WTC11 (cell line): Measurements from ENCODE around the gene AMBP. TPM values are rescaled to one million over a fixed set of nuclear protein-coding genes. Genes with fewer than 3 reads are reported as not detected.
A peak's percentile ranks its signal among the peaks of the same experiment; 100 is the strongest.

Source experiments
- ATAC-seq: fragments of 200-7000 bp; cut with Tn5 transposase; 2 replicates; pipeline ENCODE4 v1.10.0; 2021; ENCODE audit warnings: mild to moderate bottlenecking, moderate library complexity
- CTCF ChIA-PET: fragments of 300-600 bp; sonication (Branson Sonifier 250); formaldehyde crosslinking; loops from one replicate; lab custom pipeline; 2021; ENCODE audit warnings: antibody characterized with exemption; lab: Charles Lee
- POLR2A ChIA-PET: fragments of 350-600 bp; sonication (Branson Sonifier 250); formaldehyde crosslinking; loops from one replicate; lab custom pipeline; 2021; ENCODE audit warnings: antibody characterized with exemption; lab: Charles Lee
- DNase-seq: peaks from one replicate; pipeline ENCODE4 v3.0.0; 2021; ENCODE audit warnings: low spot score
- H3K27ac Mint-ChIP-seq: 2 replicates; pipeline ENCODE4 v1.8.0; 2021; ENCODE audit warnings: mixed read lengths
- H3K27me3 Mint-ChIP-seq: 2 replicates; pipeline ENCODE4 v1.8.0; 2021; ENCODE audit warnings: low read depth, mild to moderate bottlenecking, moderate library complexity, mixed read lengths
- H3K36me3 Mint-ChIP-seq: 2 replicates; pipeline ENCODE4 v1.8.0; 2021; ENCODE audit warnings: mixed read lengths
- H3K4me1 Mint-ChIP-seq: 2 replicates; pipeline ENCODE4 v1.8.0; 2022; ENCODE audit warnings: mixed read lengths
- H3K4me3 Mint-ChIP-seq: 2 replicates; pipeline ENCODE4 v1.8.0; 2021; ENCODE audit warnings: mild to moderate bottlenecking, moderate library complexity, mixed read lengths
- H3K9me3 Mint-ChIP-seq: 2 replicates; pipeline ENCODE4 v1.8.0; 2021; ENCODE audit warnings: mixed read lengths
- AR ChIP-seq: fragments of 250-450 bp; sonication (Bioruptor Pico); IDR thresholded peaks from 2 replicates; pipeline ENCODE4 v1.9.0; 2021; ENCODE audit warnings: mild to moderate bottlenecking
- ATF2 ChIP-seq: sonication (generic); formaldehyde crosslinking; IDR thresholded peaks from 2 replicates; pipeline ENCODE4 v1.8.1; 2022; ENCODE audit warnings: low read depth, missing genetic modification reagents, borderline replicate concordance
- ATF6 ChIP-seq: sonication (generic); formaldehyde crosslinking; IDR thresholded peaks from 2 replicates; pipeline ENCODE4 v1.8.1; 2023; ENCODE audit warnings: mild to moderate bottlenecking, missing genetic modification reagents
- FOXP4 ChIP-seq: sonication (generic); formaldehyde crosslinking; IDR thresholded peaks from 2 replicates; pipeline ENCODE4 v1.8.0; 2022; ENCODE audit warnings: mild to moderate bottlenecking, missing genetic modification reagents
- GABPB1 ChIP-seq: sonication (generic); formaldehyde crosslinking; IDR thresholded peaks from 2 replicates; pipeline ENCODE4 v1.8.1; 2023; ENCODE audit warnings: mild to moderate bottlenecking, missing genetic modification reagents
- GTF2I ChIP-seq: fragments of 250-450 bp; sonication (Bioruptor Pico); conservative IDR thresholded peaks from 2 replicates; pipeline ENCODE4 v1.4.0; 2021; ENCODE audit warnings: mild to moderate bottlenecking
- HMGA2 ChIP-seq: fragments of 250-450 bp; sonication (Bioruptor Pico); IDR thresholded peaks from 2 replicates; pipeline ENCODE4 v1.4.0; 2021; ENCODE audit warnings: mild to moderate bottlenecking, moderate library complexity
- MAX ChIP-seq: sonication (generic); formaldehyde crosslinking; IDR thresholded peaks from 2 replicates; pipeline ENCODE4 v1.8.0; 2022; ENCODE audit warnings: mild to moderate bottlenecking, missing genetic modification reagents
- NR2C2 ChIP-seq: sonication (generic); formaldehyde crosslinking; IDR thresholded peaks from 2 replicates; pipeline ENCODE4 v1.8.0; 2022; ENCODE audit warnings: mild to moderate bottlenecking, missing genetic modification reagents
- RELA ChIP-seq: sonication (generic); formaldehyde crosslinking; IDR thresholded peaks from 2 replicates; pipeline ENCODE4 v1.8.1; 2022; ENCODE audit warnings: missing genetic modification reagents, mild to moderate bottlenecking, borderline replicate concordance
- RORB ChIP-seq: fragments of 250-450 bp; sonication (Bioruptor Pico); IDR thresholded peaks from 2 replicates; pipeline ENCODE4 v1.9.0; 2021; ENCODE audit warnings: mild to moderate bottlenecking
- STAT6 ChIP-seq: sonication (generic); formaldehyde crosslinking; conservative IDR thresholded peaks from 2 replicates; pipeline ENCODE4 v1.8.1; 2023; ENCODE audit warnings: mild to moderate bottlenecking, low read depth, missing genetic modification reagents, moderate library complexity
- TCF7 ChIP-seq: sonication (generic); formaldehyde crosslinking; IDR thresholded peaks from 2 replicates; pipeline ENCODE4 v1.8.0; 2022; ENCODE audit warnings: mild to moderate bottlenecking, low read depth, missing genetic modification reagents, moderate library complexity
- TEAD4 ChIP-seq: sonication (generic); formaldehyde crosslinking; IDR thresholded peaks from 2 replicates; pipeline ENCODE4 v1.8.0; 2022; ENCODE audit warnings: mild to moderate bottlenecking, missing genetic modification reagents
- TP53 ChIP-seq: sonication (generic); formaldehyde crosslinking; IDR thresholded peaks from 2 replicates; pipeline ENCODE4 v1.8.1; 2023; ENCODE audit warnings: mild to moderate bottlenecking, missing genetic modification reagents
- ZBTB43 ChIP-seq: sonication (generic); formaldehyde crosslinking; IDR thresholded peaks from 2 replicates; pipeline ENCODE4 v1.8.1; 2023; ENCODE audit warnings: mild to moderate bottlenecking, missing genetic modification reagents
- ZNF317 ChIP-seq: sonication (generic); formaldehyde crosslinking; IDR thresholded peaks from 2 replicates; pipeline ENCODE4 v1.8.1; 2023; ENCODE audit warnings: low read depth, mild to moderate bottlenecking, moderate library complexity, missing genetic modification reagents, borderline replicate concordance
- total RNA-seq: library from RNA; stranded (reverse); gene quantifications from 3 replicates; pipeline ENCODE4 v1.2.3, GENCODE V29; 2021

AMBP gene
- total RNA-seq, 1 experiment from 2014 or later: 3.3 TPM

- H3K27ac Mint-ChIP-seq: no peak overlapping the region
- peak overlapping the region; percentile 29 for H3K4me3 Mint-ChIP-seq
- CTCF ChIA-PET: interaction anchor here (0.6 to 7.4 kb wide), 30 partner anchors 8 to 374 kb away, joined by 3 to 101 read pairs (median 4); partner anchors contain the start of genes AMBP and COL27A1
- ATAC-seq (no peak), DNase-seq (peak; percentile 68)
- H3K9me3 Mint-ChIP-seq: no peaks in the 10 kb centered on the region
- no peak for TF ChIP-seq ATF6 (CRISPR knock-in tag)
- no peak for TF ChIP-seq MAX (CRISPR knock-in tag)
- no peak for TF ChIP-seq ZBTB43 (CRISPR knock-in tag)
- no peak for TF ChIP-seq RELA (CRISPR knock-in tag)
- TF ChIP-seq GTF2I (CRISPR knock-in tag): no peak
- TF ChIP-seq ZNF317 (CRISPR knock-in tag): no peak
- no peak for TF ChIP-seq FOXP4 (CRISPR knock-in tag)
- no peak for TF ChIP-seq ATF2
- TF ChIP-seq STAT6 (CRISPR knock-in tag): no peak
- no peak for TF ChIP-seq TEAD4 (CRISPR knock-in tag)
- TF ChIP-seq TP53 (CRISPR knock-in tag): no peak
- TF ChIP-seq GABPB1 (CRISPR knock-in tag): no peak
- TF ChIP-seq NR2C2: no peak
- no peak for TF ChIP-seq RORB (CRISPR knock-in tag)
- no peak for TF ChIP-seq TCF7
- no peak for TF ChIP-seq HMGA2 (CRISPR knock-in tag)
- no peak for TF ChIP-seq AR (CRISPR knock-in tag)
- peaks cover 49% of the 10 kb centered on the region for H3K27me3 Mint-ChIP-seq
- POLR2A ChIA-PET: interaction anchor here (0.6 kb wide), 1 partner anchor 342 kb away, joined by 3 read pairs; no protein-coding TSS in a partner anchor
- peaks cover 18% of the 10 kb centered on the region for H3K4me1 Mint-ChIP-seq
- H3K36me3 Mint-ChIP-seq: no peaks in the 10 kb centered on the region
Observed at GRCh38 chr9:114096041-114096511, 18.0 kb upstream of the AMBP start.
